CD14-positive monocyte (primary cell): ENCODE measurements around the gene KRTAP5-8. TPM values are rescaled to one million over a fixed set of nuclear protein-coding genes. Genes with fewer than 3 reads are reported as not detected.
"Not testable (repeated sequence)": the region's sequence is repeated elsewhere in the genome, so short reads cannot be mapped to it uniquely, and the experiment has no call there.

Experiments
- DNase-seq, 3 donors: peaks; one replicate each; pipeline ENCODE4 v3.0.0-alpha.2; 2011 to 2022
- H2AFZ ChIP-seq: 2 replicates; pipeline ENCODE4 v1.6.0; 2012; ENCODE audit warnings: mild to moderate bottlenecking, low read depth, low read length, inconsistent platforms; ENCODE audit not compliant: insufficient read depth, poor library complexity, severe bottlenecking
- H3K27ac ChIP-seq, 2 donors: 1 replicate in 1 of 2; 2 replicates in 1 of 2; pipeline ENCODE4 v1.5.1; 2012 to 2013; ENCODE audit warnings: low read length in 2 of 2, control low read depth in 1 of 2, inconsistent platforms in 1 of 2, low read depth in 1 of 2, mild to moderate bottlenecking in 1 of 2
- H3K27me3 ChIP-seq, 2 donors: one replicate each; pipeline versions ENCODE4 v1.6.0 to v1.6.1; 2011 to 2013; ENCODE audit warnings: low read length in 2 of 2; ENCODE audit not compliant: control insufficient read depth in 2 of 2, insufficient read depth in 2 of 2
- H3K36me3 ChIP-seq, 2 donors: replicated peaks in 1 of 2; 1 replicate in 1 of 2; 2 replicates in 1 of 2; pipeline versions ENCODE4 v1.5.1 to v1.6.1; 2012 to 2013; ENCODE audit warnings: low read length in 2 of 2, control low read depth in 1 of 2, inconsistent platforms in 1 of 2, mild to moderate bottlenecking in 1 of 2; ENCODE audit not compliant: insufficient read depth in 2 of 2, control insufficient read depth in 1 of 2
- H3K4me1 ChIP-seq, 2 donors: 1 replicate in 1 of 2; 2 replicates in 1 of 2; pipeline versions ENCODE4 v1.5.1 to v1.6.1; 2012 to 2013; ENCODE audit warnings: low read length in 2 of 2, control low read depth in 1 of 2, inconsistent platforms in 1 of 2, mild to moderate bottlenecking in 1 of 2, moderate library complexity in 1 of 2; ENCODE audit not compliant: insufficient read depth in 2 of 2, control insufficient read depth in 1 of 2
- H3K4me2 ChIP-seq: replicated peaks from 2 replicates; pipeline ENCODE3; 2012; ENCODE audit warnings: low read length, moderate library complexity, mild to moderate bottlenecking; ENCODE audit not compliant: poor library complexity, severe bottlenecking; ENCODE audit errors: extremely low read depth
- H3K4me3 ChIP-seq, 3 experiments: fragments of 200-600 bp in 1 of 3; sonication (generic) in 1 of 3; replicated peaks in 1 of 3; 1 replicate in 2 of 3; 2 replicates in 1 of 3; pipeline ENCODE4 v1.5.1; 2011 to 2013; ENCODE audit warnings: low read length in 3 of 3, mild to moderate bottlenecking in 3 of 3, control low read depth in 2 of 3, low read depth in 2 of 3, inconsistent platforms in 1 of 3, moderate library complexity in 1 of 3
- H3K79me2 ChIP-seq: 2 replicates; pipeline ENCODE4 v1.6.0; 2012; ENCODE audit warnings: mild to moderate bottlenecking, control low read depth, inconsistent platforms, low read length, moderate library complexity; ENCODE audit not compliant: insufficient read depth
- H3K9ac ChIP-seq: 2 replicates; pipeline ENCODE4 v1.6.0; 2017; ENCODE audit warnings: low read length, mild to moderate bottlenecking; ENCODE audit not compliant: insufficient read depth, poor library complexity, severe bottlenecking
- H3K9me3 ChIP-seq, 2 donors: replicated peaks in 1 of 2; 1 replicate in 1 of 2; 2 replicates in 1 of 2; pipeline versions ENCODE4 v1.5.1 to v1.6.1; 2012 to 2013; ENCODE audit warnings: low read length in 2 of 2, control low read depth in 1 of 2; ENCODE audit not compliant: control insufficient read depth in 1 of 2, insufficient read depth in 1 of 2
- H4K20me1 ChIP-seq: 2 replicates; pipeline ENCODE4 v1.6.0; 2012; ENCODE audit warnings: mild to moderate bottlenecking, low read length, control low read depth, moderate library complexity; ENCODE audit not compliant: insufficient read depth
- H3K27ac Mint-ChIP-seq, 7 donors: one replicate each; pipeline ENCODE4 v1.8.0; 2020; ENCODE audit warnings: mild to moderate bottlenecking in 7 of 7, mixed read lengths in 7 of 7, moderate library complexity in 6 of 7, inconsistent platforms in 2 of 7
- H3K27me3 Mint-ChIP-seq, 3 donors: one replicate each; pipeline ENCODE4 v1.8.0; 2021 to 2022; ENCODE audit warnings: low read depth in 3 of 3, mild to moderate bottlenecking in 3 of 3, mixed read lengths in 3 of 3, moderate library complexity in 3 of 3, inconsistent platforms in 1 of 3
- H3K36me3 Mint-ChIP-seq, 2 donors: one replicate each; pipeline ENCODE4 v1.8.0; 2020; ENCODE audit warnings: mixed read lengths in 2 of 2, inconsistent platforms in 1 of 2, mild to moderate bottlenecking in 1 of 2
- H3K4me1 Mint-ChIP-seq: one replicate; pipeline ENCODE4 v1.8.0; 2020; ENCODE audit warnings: mild to moderate bottlenecking, mixed read lengths
- H3K4me3 Mint-ChIP-seq, 2 donors: one replicate each; pipeline ENCODE4 v1.8.0; 2020; ENCODE audit warnings: mild to moderate bottlenecking in 2 of 2, mixed read lengths in 2 of 2, moderate library complexity in 1 of 2
- H3K9me3 Mint-ChIP-seq, 7 donors: one replicate each; pipeline ENCODE4 v1.8.0; 2020 to 2022; ENCODE audit warnings: mixed read lengths in 7 of 7, mild to moderate bottlenecking in 6 of 7, moderate library complexity in 6 of 7, inconsistent platforms in 2 of 7
- WGBS: methylation state at CpG from one replicate; pipeline ENCODE4 v1.1.5; 2013; ENCODE audit warnings: missing lambda C conversion rate; ENCODE audit not compliant: insufficient coverage; 5-methylcytosine and 5-hydroxymethylcytosine counted together
- intact Hi-C, 2 donors: fragments of 100-400 bp; cut with micrococcal nuclease; formaldehyde crosslinking; loops; one replicate each; pipeline versions ENCODE4 v1.15.0 to v1.15.1; 2023
- polyA plus RNA-seq, 3 donors: library from polyadenylated mRNA; depleted of rRNA in 1 of 3; unstranded in 2 of 3; stranded (reverse) in 1 of 3; fragments of 300-500 nt in 2 of 3; fragments of >200 nt in 1 of 3; fragmentation: Illumina TruSeq in 2 of 3; gene quantifications; 1 replicate in 2 of 3; 2 replicates in 1 of 3; pipeline ENCODE4 v1.2.3, GENCODE V29; 2012 to 2021
- TF ChIP-seq, protein P1 (sequence below): fragments of 200-600 bp; IDR thresholded peaks from one replicate; pipeline ENCODE4 v1.8.0; 2022; ENCODE audit warnings: antibody characterized with exemption, mild to moderate bottlenecking

Gene KRTAP5-8
- polyA plus RNA-seq, 3 donors = 0.08 TPM; not detected in 2

GRCh38 chr11:71538666-71538990, 803 bp downstream of the KRTAP5-8 start:
- Histone ChIP-seq H3K27me3 (no peaks in the 10 kb centered on the region), H2AFZ (no peak overlapping the region), H3K4me1 (peaks cover 4 to 8% of the 10 kb centered on the region in 2 donors), H3K4me3 (no peak overlapping the region), H3K79me2 (no peaks in the 10 kb centered on the region), H3K9me3 (peaks cover 0 to 11% of the 10 kb centered on the region in 2 donors), H3K9ac (no peak overlapping the region), H3K4me2 (no peak overlapping the region), H4K20me1 (no peaks in the 10 kb centered on the region), H3K27ac (no peak overlapping the region), H3K36me3 (no peaks in the 10 kb centered on the region)
- H3K9me3 Mint-ChIP-seq = peaks cover 5 to 18% (median 8%) of the 10 kb centered on the region in 7 donors
- peaks cover 1 to 8% (median 2%) of the 10 kb centered on the region in 3 donors for H3K27me3 Mint-ChIP-seq
- DNase-seq = no peak
- intact Hi-C loops = no loop called here
- H3K4me1 Mint-ChIP-seq = peaks cover 8% of the 10 kb centered on the region
- H3K4me3 Mint-ChIP-seq = no peak overlapping the region
- no peaks in the 10 kb centered on the region for H3K36me3 Mint-ChIP-seq
- 80% methylated on average over 2 of the region's 4 CpGs for WGBS
- H3K27ac Mint-ChIP-seq = peak overlapping the region in 1 of 7 donors; percentile 12
- TF ChIP-seq, protein P1, sequence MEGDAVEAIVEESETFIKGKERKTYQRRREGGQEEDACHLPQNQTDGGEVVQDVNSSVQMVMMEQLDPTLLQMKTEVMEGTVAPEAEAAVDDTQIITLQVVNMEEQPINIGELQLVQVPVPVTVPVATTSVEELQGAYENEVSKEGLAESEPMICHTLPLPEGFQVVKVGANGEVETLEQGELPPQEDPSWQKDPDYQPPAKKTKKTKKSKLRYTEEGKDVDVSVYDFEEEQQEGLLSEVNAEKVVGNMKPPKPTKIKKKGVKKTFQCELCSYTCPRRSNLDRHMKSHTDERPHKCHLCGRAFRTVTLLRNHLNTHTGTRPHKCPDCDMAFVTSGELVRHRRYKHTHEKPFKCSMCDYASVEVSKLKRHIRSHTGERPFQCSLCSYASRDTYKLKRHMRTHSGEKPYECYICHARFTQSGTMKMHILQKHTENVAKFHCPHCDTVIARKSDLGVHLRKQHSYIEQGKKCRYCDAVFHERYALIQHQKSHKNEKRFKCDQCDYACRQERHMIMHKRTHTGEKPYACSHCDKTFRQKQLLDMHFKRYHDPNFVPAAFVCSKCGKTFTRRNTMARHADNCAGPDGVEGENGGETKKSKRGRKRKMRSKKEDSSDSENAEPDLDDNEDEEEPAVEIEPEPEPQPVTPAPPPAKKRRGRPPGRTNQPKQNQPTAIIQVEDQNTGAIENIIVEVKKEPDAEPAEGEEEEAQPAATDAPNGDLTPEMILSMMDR = no peak

DNA sequence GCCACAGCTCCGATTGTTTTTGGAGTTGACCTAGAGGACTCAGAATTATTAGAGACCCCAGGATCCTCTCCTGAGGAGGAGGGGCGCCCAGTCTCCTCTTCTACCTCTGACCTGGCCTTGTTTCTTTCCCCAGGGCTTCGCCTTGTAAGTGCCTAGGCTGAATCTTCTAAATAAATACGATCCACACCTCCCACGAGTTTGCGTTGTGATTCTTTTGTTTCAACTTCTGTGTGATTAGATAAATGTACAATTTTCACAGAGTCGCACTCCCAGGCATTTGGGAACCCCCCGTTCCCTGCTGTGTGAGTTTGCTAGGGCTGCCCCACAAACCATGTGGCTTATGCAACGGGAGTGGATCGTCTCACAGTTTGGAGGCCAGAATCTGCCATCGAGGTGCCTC, 1.2 kb downstream of the KRTAP5-8 start:
- H3K4me1 Mint-ChIP-seq = peaks cover 12% of the 10 kb centered on the region
- peaks cover 1 to 8% (median 2%) of the 10 kb centered on the region in 3 donors for H3K27me3 Mint-ChIP-seq
- H3K36me3 Mint-ChIP-seq = no peaks in the 10 kb centered on the region
- WGBS = 95% methylated on average over 6 of the region's 11 CpGs
- peaks cover 8 to 11% of the 10 kb centered on the region in 2 donors for H3K4me1 ChIP-seq
- intact Hi-C loops = no loop called here
- no peaks in the 10 kb centered on the region for H3K36me3 ChIP-seq
- H3K9me3 Mint-ChIP-seq = peaks cover 5 to 18% (median 8%) of the 10 kb centered on the region in 7 donors
- DNase-seq = no peak
- H3K4me3 Mint-ChIP-seq = no peak overlapping the region
- H4K20me1 ChIP-seq = no peaks in the 10 kb centered on the region
- H3K4me2 ChIP-seq = no peak overlapping the region
- H3K27ac Mint-ChIP-seq = no peak overlapping the region
- TF ChIP-seq, protein P1 = no peak
- no peak overlapping the region for H3K9ac ChIP-seq
- no peak overlapping the region for H3K27ac ChIP-seq
- H3K4me3 ChIP-seq = no peak overlapping the region
- H3K79me2 ChIP-seq = no peaks in the 10 kb centered on the region
- H2AFZ ChIP-seq = no peak overlapping the region
- peaks cover 0 to 11% of the 10 kb centered on the region in 2 donors for H3K9me3 ChIP-seq
- no peaks in the 10 kb centered on the region for H3K27me3 ChIP-seq

GRCh38 chr11:71539971-71540370, 2.1 kb downstream of the KRTAP5-8 start:
- H3K27me3 ChIP-seq, H3K27ac ChIP-seq, H3K27ac Mint-ChIP-seq, H3K27me3 Mint-ChIP-seq, H3K36me3 Mint-ChIP-seq, H2AFZ ChIP-seq, DNase-seq, H3K4me3 ChIP-seq, H4K20me1 ChIP-seq, intact Hi-C loops, H3K4me2 ChIP-seq, H3K4me3 Mint-ChIP-seq, H3K79me2 ChIP-seq, H3K9ac ChIP-seq, H3K36me3 ChIP-seq: not testable (repeated sequence)
- Mint-ChIP-seq H3K4me1 (peaks cover 15% of the 10 kb centered on the region), H3K9me3 (peaks cover 5 to 18% (median 8%) of the 10 kb centered on the region in 7 donors)
- peaks cover 0 to 11% of the 10 kb centered on the region in 2 donors for H3K9me3 ChIP-seq
- H3K4me1 ChIP-seq = peaks cover 9 to 13% of the 10 kb centered on the region in 2 donors
- WGBS = 96% methylated on average over 7 of the region's 11 CpGs
